Cardiac fibroblast (primary cell): ENCODE data around the gene LZTS3.
"Not testable (repeated sequence)": the region's sequence is repeated elsewhere in the genome, so short reads cannot be mapped to it uniquely, and the experiment has no call there.

ENCODE experiments used
- DNase-seq, 2 donors: peaks; one replicate each; pipeline versions ENCODE4 v3.0.0 to v3.0.0-alpha.2; 2010; ENCODE audit warnings: low read depth in 2 of 2
- H3K4me3 ChIP-seq, 2 donors: replicated peaks in 1 of 2; 1 replicate in 1 of 2; 2 replicates in 1 of 2; pipeline ENCODE4 v1.5.1; 2011; ENCODE audit warnings: low read depth in 2 of 2, low read length in 2 of 2, mild to moderate bottlenecking in 2 of 2, moderate library complexity in 1 of 2
- TF ChIP-seq, protein P1 (sequence below): IDR thresholded peaks from one replicate; pipeline ENCODE4 v1.5.1; 2011; ENCODE audit warnings: low read depth, mild to moderate bottlenecking, low read length, inconsistent platforms

Gene LZTS3

DNA sequence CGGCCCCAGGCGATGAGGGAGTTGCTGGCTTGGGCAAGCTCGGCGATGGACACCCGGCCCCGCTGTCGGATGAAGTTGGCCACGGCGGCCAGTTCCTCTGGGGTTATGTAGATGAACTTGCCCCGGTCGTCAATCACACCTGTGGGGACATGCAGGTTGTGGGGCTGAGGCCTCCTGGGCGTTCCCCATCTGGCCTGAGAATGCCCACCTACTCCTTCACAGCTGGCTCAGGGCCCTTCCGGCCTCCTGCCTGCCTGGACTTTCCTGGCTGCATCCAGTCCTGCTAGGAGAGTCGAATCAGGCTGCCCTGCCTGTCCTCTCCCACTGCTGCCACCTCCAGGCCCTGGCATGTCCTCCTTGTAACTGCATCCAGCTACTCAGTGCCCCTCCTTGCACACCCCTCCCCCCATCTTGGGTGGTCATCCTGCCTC lies 17.3 kb upstream of the LZTS3 start:
- H3K4me3 ChIP-seq = no peak overlapping the region
- TF ChIP-seq, protein P1, sequence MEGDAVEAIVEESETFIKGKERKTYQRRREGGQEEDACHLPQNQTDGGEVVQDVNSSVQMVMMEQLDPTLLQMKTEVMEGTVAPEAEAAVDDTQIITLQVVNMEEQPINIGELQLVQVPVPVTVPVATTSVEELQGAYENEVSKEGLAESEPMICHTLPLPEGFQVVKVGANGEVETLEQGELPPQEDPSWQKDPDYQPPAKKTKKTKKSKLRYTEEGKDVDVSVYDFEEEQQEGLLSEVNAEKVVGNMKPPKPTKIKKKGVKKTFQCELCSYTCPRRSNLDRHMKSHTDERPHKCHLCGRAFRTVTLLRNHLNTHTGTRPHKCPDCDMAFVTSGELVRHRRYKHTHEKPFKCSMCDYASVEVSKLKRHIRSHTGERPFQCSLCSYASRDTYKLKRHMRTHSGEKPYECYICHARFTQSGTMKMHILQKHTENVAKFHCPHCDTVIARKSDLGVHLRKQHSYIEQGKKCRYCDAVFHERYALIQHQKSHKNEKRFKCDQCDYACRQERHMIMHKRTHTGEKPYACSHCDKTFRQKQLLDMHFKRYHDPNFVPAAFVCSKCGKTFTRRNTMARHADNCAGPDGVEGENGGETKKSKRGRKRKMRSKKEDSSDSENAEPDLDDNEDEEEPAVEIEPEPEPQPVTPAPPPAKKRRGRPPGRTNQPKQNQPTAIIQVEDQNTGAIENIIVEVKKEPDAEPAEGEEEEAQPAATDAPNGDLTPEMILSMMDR = no peak
- DNase-seq = no peak

DNA sequence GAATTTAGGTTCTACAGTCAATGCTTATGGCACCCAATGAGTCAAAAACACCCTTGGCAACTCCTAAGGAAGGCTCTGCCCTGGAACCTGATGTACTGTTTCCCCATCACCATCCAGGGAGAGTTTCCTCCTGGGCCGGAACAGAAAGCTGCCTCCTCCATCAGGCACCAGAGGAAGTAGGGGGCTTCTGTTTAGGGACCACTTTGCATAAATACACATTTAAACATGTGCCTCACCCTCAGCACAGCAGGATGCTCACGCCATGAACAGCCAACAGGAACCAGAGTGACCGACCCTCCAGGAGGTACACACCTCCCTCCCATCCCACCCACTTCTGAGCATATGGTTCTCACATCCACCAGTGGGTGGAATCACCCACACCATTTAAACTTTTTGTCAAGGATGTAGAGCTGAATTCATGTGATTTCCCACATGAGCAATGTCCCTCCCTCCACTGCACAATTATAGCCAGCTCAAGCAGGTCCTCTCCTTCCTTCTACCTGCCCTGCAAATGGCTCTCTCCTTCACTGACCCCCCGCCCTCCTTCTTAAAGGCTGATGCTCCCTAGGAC lies 16.3 kb upstream of the LZTS3 start:
- no peak overlapping the region for H3K4me3 ChIP-seq
- DNase-seq = no peak
- TF ChIP-seq, protein P1 = no peak

DNA sequence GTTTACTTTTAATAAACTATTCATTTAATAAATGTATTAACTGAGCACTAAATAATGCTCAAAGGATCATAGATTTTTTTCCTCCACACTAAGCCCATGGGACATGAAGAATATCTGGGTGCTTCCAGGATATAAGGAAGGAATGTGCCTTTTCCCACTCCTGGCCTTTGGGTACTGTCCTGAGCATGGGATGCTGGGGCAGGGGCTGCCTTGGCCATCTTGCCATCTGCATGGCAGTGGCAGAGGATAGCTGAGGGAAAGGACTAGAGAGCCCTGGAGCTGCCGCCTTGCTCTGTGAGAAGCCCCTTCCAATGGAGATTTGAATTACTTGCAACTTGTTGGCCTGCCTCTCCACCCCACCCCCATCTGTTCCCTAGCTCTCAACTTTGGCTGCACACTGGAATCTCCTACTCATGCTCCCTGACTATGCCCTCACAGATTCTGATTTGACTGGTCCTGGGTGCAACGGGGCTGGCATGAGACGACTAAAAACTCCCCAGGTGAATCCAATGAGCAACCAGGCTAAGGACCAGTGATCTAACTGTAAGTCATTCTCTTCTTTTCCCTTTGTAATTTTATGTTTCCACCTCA lies 15.6 kb upstream of the LZTS3 start:
- no peak for DNase-seq
- TF ChIP-seq, protein P1 = no peak
- H3K4me3 ChIP-seq = no peak overlapping the region

DNA sequence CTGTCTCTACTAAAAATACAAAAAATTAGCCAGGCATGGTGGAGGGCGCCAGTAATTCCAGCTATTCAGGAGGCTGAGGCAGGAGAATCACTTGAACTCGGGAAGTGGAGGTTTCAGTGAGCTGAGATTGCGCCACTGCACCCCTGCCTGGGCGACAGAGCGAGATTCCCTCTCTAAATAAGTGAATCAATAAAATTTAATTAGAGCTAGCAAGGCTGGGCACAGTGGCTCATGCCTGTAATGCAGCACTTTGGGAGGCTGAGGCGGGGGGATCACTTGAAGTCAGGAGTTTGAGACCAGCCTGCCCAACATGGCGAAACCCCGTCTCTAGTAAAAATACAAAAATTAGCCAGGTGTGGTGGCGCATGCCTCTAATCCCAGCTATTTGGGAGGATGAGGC lies 14.5 kb upstream of the LZTS3 start:
- H3K4me3 ChIP-seq, DNase-seq: not testable (repeated sequence)

DNA sequence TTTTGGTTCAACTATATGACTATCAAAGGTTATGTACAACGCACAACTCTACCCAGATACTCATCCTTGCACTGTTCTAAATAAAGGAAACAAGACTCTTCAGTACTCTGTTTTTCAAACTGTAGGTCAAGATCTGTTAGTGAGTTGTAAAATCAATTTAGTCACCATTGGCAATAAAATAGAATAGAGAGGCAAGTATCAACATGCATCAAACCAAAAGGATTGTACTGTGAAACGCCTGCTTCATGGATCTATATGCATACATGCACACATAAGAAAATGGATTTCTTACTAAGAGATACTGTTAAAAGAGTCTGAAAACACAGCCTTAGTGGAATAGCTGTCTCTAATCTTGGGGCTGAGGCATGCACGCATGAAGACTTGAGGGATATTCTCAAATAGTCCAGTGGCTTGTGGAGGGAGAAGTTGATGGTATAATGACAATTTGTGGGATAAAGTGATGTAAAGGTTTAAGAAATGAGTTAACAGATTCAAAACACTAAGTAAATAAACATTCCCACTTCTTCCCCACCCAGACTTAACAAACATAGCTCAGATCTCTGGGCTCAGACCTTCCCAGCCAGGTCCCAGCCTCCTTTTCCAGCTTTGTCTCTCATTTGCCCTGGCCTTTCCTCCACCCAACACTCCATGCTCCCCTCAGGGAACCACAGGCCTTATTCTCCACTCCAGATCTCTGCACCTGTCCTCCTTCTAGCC lies 10.7 kb upstream of the LZTS3 start:
- no peak overlapping the region for H3K4me3 ChIP-seq
- DNase-seq = no peak
- TF ChIP-seq, protein P1 = no peak

DNA sequence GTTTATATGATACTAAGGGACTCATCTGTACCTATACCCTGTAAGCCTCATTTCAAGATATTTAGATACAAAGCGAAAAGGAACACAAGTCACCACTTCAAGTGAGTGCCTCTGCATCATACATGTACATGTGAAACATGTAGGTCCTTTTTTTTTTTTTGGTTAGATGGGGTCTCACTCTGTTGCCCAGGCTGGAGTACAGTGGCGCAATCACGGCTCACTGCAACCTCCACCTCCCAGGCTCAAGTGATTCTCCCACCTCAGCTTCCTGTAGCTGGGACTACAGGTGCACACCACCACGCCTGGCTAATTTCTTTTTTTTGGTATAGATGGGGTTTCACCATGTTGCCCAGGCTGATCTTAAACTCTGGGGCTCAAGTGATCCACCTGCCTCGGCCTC lies 9.1 kb upstream of the LZTS3 start:
- DNase-seq, H3K4me3 ChIP-seq: not testable (repeated sequence)

DNA sequence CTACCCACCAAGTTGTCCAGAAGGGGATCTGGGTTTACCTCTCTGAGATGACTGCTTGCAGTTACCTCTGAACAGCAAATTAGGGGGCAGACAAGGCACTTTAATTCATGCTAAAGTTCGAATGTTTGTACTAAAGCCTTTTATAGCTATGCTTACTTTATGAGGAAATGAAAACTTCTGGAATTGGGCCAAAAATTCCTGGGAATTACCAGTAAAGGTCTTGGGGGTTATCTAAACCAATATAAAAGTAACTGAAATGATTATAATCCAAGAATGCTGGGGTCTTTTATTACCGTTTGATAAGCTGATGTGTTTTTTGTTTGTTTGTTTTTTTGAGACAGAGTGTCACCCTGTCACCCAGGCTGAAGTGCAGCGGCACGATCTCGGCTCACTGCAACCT lies 7.9 kb upstream of the LZTS3 start:
- H3K4me3 ChIP-seq = no peak overlapping the region
- DNase-seq = no peak
- TF ChIP-seq, protein P1 = no peak

DNA sequence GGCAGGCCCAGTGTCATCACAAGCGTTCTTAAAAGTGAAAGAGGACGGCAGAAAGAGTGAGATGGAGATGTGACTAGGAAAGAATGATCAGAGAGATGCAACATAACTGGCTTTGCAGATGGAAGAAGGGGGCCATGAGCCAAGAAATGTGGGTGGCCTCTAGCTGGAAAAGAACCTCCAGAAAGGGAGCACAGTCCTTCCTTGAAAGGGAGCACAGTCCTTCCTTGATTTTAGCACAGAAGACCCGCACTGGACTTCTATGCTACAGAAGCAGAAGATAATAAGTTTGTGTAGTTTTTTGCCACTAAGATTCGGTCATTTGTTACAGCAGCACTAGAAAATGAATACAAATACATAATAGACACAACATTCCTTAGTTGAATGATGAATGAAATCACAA lies 7.0 kb upstream of the LZTS3 start:
- DNase-seq = no peak
- H3K4me3 ChIP-seq = no peak overlapping the region
- TF ChIP-seq, protein P1 = no peak
